Measurements from ENCODE around the gene CGNL1.

DNA sequence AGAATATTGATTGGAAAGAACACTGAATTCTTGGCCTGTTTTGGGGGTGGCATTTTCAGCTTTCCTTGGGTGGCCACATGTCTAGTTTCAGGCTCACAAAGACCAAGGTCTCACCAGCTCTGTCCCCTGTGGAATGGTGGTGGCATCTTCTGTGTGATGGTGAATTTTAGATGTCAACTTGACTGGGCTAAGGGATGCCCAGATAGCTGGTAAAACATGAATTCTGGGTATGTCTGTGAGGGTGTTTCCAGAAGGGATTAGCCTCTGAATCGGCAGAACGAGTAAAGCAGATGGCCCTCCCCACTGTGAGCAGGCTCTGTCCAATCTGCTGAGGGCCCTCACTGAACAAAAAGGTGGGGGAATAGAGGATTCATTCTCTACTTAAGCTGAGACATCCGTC is 181.0 kb downstream of the CGNL1 start:
- TF ChIP-seq, protein P1, sequence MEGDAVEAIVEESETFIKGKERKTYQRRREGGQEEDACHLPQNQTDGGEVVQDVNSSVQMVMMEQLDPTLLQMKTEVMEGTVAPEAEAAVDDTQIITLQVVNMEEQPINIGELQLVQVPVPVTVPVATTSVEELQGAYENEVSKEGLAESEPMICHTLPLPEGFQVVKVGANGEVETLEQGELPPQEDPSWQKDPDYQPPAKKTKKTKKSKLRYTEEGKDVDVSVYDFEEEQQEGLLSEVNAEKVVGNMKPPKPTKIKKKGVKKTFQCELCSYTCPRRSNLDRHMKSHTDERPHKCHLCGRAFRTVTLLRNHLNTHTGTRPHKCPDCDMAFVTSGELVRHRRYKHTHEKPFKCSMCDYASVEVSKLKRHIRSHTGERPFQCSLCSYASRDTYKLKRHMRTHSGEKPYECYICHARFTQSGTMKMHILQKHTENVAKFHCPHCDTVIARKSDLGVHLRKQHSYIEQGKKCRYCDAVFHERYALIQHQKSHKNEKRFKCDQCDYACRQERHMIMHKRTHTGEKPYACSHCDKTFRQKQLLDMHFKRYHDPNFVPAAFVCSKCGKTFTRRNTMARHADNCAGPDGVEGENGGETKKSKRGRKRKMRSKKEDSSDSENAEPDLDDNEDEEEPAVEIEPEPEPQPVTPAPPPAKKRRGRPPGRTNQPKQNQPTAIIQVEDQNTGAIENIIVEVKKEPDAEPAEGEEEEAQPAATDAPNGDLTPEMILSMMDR (IDR thresholded peaks at IDR 0.05) = no peak
- no peak for TF ChIP-seq POLR2A (IDR thresholded peaks at IDR 0.05)
- no peak for TF ChIP-seq EP300 (IDR thresholded peaks at IDR 0.05)
- no peak for TF ChIP-seq POLR2AphosphoS5 (IDR thresholded peaks at IDR 0.05)

Data from upper lobe of left lung (tissue), 4 donors.